Neural cell (in vitro differentiated cells): ENCODE data around the gene ABCA1. TPM values are rescaled to one million over a fixed set of nuclear protein-coding genes. Genes with fewer than 3 reads are reported as not detected.

Experiments
- H2AFZ ChIP-seq: fragments of 200-600, 300-800 bp; sonication (generic), shearing (Covaris generic); 2 replicates; pipeline ENCODE4 v1.6.0; 2014; ENCODE audit warnings: low read depth, mild to moderate bottlenecking, antibody characterized with exemption, low read length, moderate library complexity
- H3F3A ChIP-seq: fragments of 200-600 bp; shearing (Covaris generic); 2 replicates; pipeline ENCODE4 v1.6.1; 2016; ENCODE audit warnings: mild to moderate bottlenecking, moderate library complexity, mixed read lengths, antibody characterized with exemption, low read length; ENCODE audit not compliant: insufficient read depth, poor library complexity, severe bottlenecking
- H3K27ac ChIP-seq: fragments of 200-600, 300-800 bp; sonication (generic), shearing (Covaris generic); 2 replicates; pipeline ENCODE4 v1.5.1; 2014; ENCODE audit warnings: mild to moderate bottlenecking, low read length, moderate library complexity
- H3K27me3 ChIP-seq: fragments of 300-800, 200-600 bp; sonication (generic), shearing (Covaris generic); 2 replicates; pipeline ENCODE4 v1.6.0; 2014; ENCODE audit warnings: mild to moderate bottlenecking, low read depth, low read length, moderate library complexity; ENCODE audit not compliant: insufficient read depth
- H3K36me3 ChIP-seq: fragments of 300-800, 200-600 bp; sonication (generic), shearing (Covaris generic); 2 replicates; pipeline ENCODE4 v1.5.1; 2014; ENCODE audit warnings: mild to moderate bottlenecking, antibody characterized with exemption, low read length, moderate library complexity; ENCODE audit not compliant: insufficient read depth
- H3K4me2 ChIP-seq: fragments of 300-800, 200-600 bp; sonication (generic), shearing (Covaris generic); 2 replicates; pipeline ENCODE4 v1.6.0; 2014; ENCODE audit warnings: mild to moderate bottlenecking, low read length
- H3K4me3 ChIP-seq: fragments of 300-800, 200-600 bp; sonication (generic), shearing (Covaris generic); 2 replicates; pipeline ENCODE4 v1.5.1; 2014; ENCODE audit warnings: mild to moderate bottlenecking, low read length, moderate library complexity
- H3K79me2 ChIP-seq: fragments of 200-600 bp; shearing (Covaris generic); replicated peaks from 2 replicates; pipeline ENCODE4 v1.6.0; 2014; ENCODE audit warnings: mild to moderate bottlenecking, low read length, moderate library complexity; ENCODE audit not compliant: insufficient read depth
- H3K9ac ChIP-seq: fragments of 300-800, 200-600 bp; sonication (generic), shearing (Covaris generic); 2 replicates; pipeline ENCODE4 v1.6.1; 2016; ENCODE audit warnings: mild to moderate bottlenecking, low read length, mixed read lengths
- H3K9me2 ChIP-seq: fragments of 200-600 bp; shearing (Covaris generic); 2 replicates; pipeline ENCODE4 v1.6.1; 2016; ENCODE audit warnings: mild to moderate bottlenecking, low read length, mixed read lengths; ENCODE audit not compliant: insufficient read depth
- H3K9me3 ChIP-seq: fragments of 200-600, 300-800 bp; sonication (generic), shearing (Covaris generic); 2 replicates; pipeline ENCODE4 v1.6.1; 2016; ENCODE audit warnings: mild to moderate bottlenecking, mixed run types, low read length, moderate library complexity, mixed read lengths
- H4K20me1 ChIP-seq: fragments of 200-600 bp; shearing (Covaris generic); 2 replicates; pipeline ENCODE4 v1.6.1; 2016; ENCODE audit warnings: mild to moderate bottlenecking, mixed run types; ENCODE audit not compliant: insufficient read depth
- CTCF ChIP-seq: fragments of 450-650 bp; IDR thresholded peaks from 2 replicates; pipeline ENCODE4 v1.5.1; 2014; ENCODE audit warnings: antibody characterized with exemption, mild to moderate bottlenecking, moderate library complexity; ENCODE audit not compliant: poor library complexity, severe bottlenecking
- EP300 ChIP-seq: fragments of 450-650 bp; conservative IDR thresholded peaks from 2 replicates; pipeline ENCODE4 v1.6.1; 2014; ENCODE audit warnings: antibody characterized with exemption, mild to moderate bottlenecking, moderate library complexity; ENCODE audit not compliant: poor library complexity, severe bottlenecking
- EZH2 ChIP-seq: fragments of 200-600, 300-800 bp; shearing (Covaris generic), sonication (generic); IDR thresholded peaks from 2 replicates; pipeline ENCODE4 v1.6.1; 2014; ENCODE audit warnings: antibody characterized with exemption, low read length, borderline replicate concordance, mild to moderate bottlenecking; ENCODE audit not compliant: insufficient read depth, poor library complexity, severe bottlenecking
- MXI1 ChIP-seq: fragments of 450-650 bp; conservative IDR thresholded peaks from 2 replicates; pipeline ENCODE4 v1.6.1; 2014; ENCODE audit warnings: antibody characterized with exemption, mild to moderate bottlenecking; ENCODE audit not compliant: poor library complexity, severe bottlenecking
- POLR2AphosphoS5 ChIP-seq: IDR thresholded peaks from 2 replicates; pipeline ENCODE4 v1.6.1; 2012
- RAD21 ChIP-seq: fragments of 450-650 bp; conservative IDR thresholded peaks from 2 replicates; pipeline ENCODE4 v1.6.1; 2014; ENCODE audit warnings: antibody characterized with exemption, mild to moderate bottlenecking, moderate library complexity
- REST ChIP-seq: IDR thresholded peaks from 2 replicates; pipeline ENCODE4 v1.6.1; 2012; ENCODE audit warnings: borderline replicate concordance
- SMC3 ChIP-seq: fragments of 450-650 bp; conservative IDR thresholded peaks from 2 replicates; pipeline ENCODE4 v1.6.1; 2014; ENCODE audit warnings: antibody characterized with exemption, mild to moderate bottlenecking, moderate library complexity; ENCODE audit not compliant: poor library complexity
- TAF1 ChIP-seq: IDR thresholded peaks from 2 replicates; pipeline ENCODE4 v1.6.1; 2012; ENCODE audit warnings: low read depth
- polyA plus RNA-seq: library from polyadenylated mRNA; depleted of rRNA; stranded (reverse); fragments of >200 nt; gene quantifications from 2 replicates; pipeline ENCODE4 v1.2.3, GENCODE V29; 2014

Gene ABCA1
- polyA plus RNA-seq, 1 donor from 2014 or later = 5.2 TPM

- TF ChIP-seq MXI1 (no peak), EZH2 (no peak), SMC3 (no peak), RAD21 (no peak), REST (no peak), TAF1 (no peak), CTCF (no peak)
- Histone ChIP-seq H2AFZ (no peak overlapping the region), H4K20me1 (no peaks in the 10 kb centered on the region), H3K9ac (no peak overlapping the region), H3K36me3 (no peaks in the 10 kb centered on the region), H3K9me2 (no peaks in the 10 kb centered on the region), H3K27me3 (no peaks in the 10 kb centered on the region), H3K79me2 (no peaks in the 10 kb centered on the region), H3K27ac (no peak overlapping the region), H3F3A (no peaks in the 10 kb centered on the region), H3K4me2 (no peak overlapping the region), H3K9me3 (no peaks in the 10 kb centered on the region), H3K4me3 (no peak overlapping the region)
These were observed 141.7 kb downstream of the ABCA1 start for GRCh38 chr9:104786293-104786692.

- Histone ChIP-seq H3K4me3 (no peak overlapping the region), H3K4me2 (no peak overlapping the region), H3K36me3 (no peaks in the 10 kb centered on the region), H2AFZ (no peak overlapping the region), H3K27me3 (no peaks in the 10 kb centered on the region), H3F3A (no peaks in the 10 kb centered on the region), H3K9me2 (no peaks in the 10 kb centered on the region), H4K20me1 (no peaks in the 10 kb centered on the region), H3K79me2 (no peaks in the 10 kb centered on the region), H3K27ac (no peak overlapping the region), H3K9ac (no peak overlapping the region), H3K9me3 (no peaks in the 10 kb centered on the region)
- no peak for TF ChIP-seq TAF1
- TF ChIP-seq RAD21 = no peak
- TF ChIP-seq REST = no peak
- TF ChIP-seq CTCF = no peak
- no peak for TF ChIP-seq EP300
- TF ChIP-seq SMC3 = no peak
- no peak for TF ChIP-seq MXI1
- no peak for TF ChIP-seq POLR2AphosphoS5
- TF ChIP-seq EZH2 = no peak
These were observed 143.9 kb downstream of the ABCA1 start for GRCh38 chr9:104784098-104784497.
